ENCODE measurements around the gene PATZ1.

GRCh38 chr22:31295360-31295759, 50.8 kb downstream of the PATZ1 start:
- TF ChIP-seq CTCF (IDR thresholded peaks at IDR 0.05): no peak
- TF ChIP-seq POLR2AphosphoS5 (IDR thresholded peaks at IDR 0.05; ENCODE audit: low read depth, low read length): no peak
- no peak for TF ChIP-seq REST (IDR thresholded peaks at IDR 0.05; ENCODE audit: insufficient read depth in 1 of 2, low read depth in 2 of 2, low read length in 1 of 2)
- TF ChIP-seq TCF7L2 (IDR thresholded peaks at IDR 0.05; ENCODE audit: low read depth, low read length): no peak
- TF ChIP-seq SIN3A (IDR thresholded peaks at IDR 0.05; ENCODE audit: borderline replicate concordance, insufficient read depth, low read depth, low read length): no peak

Measured in Panc1 (cell line).